ENCODE results near the gene SRP72.

SRP72 gene

DNA sequence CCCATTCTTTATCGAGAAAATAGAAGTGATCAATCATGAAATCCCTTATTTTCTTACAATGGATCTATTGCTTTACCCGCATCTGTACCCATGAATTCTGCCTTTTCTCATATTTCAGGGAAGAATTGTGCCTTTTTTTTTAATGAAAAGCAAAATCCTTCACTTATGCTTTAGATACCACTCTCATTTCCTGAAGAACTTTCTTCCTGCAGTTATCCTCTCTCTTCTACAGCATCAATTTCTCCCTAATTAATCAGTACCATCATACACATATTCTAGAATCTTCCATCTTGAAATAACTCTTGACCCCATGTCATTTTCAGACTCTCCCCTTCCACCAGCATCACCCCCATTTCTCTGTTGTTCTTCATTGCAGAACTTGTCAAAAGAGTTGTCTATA is 64.8 kb downstream of the SRP72 start:
- Histone ChIP-seq H3K27ac (no peak overlapping the region), H3K4me3 (ENCODE audit: low read depth in 1 of 2, low read length in 1 of 2) (no peak overlapping the region), H3K4me1 (ENCODE audit: control insufficient read depth in 1 of 2, insufficient read depth in 1 of 2, low read depth in 1 of 2, low read length in 1 of 2) (peaks cover 9 to 11% of the 10 kb centered on the region in 2 experiments), H3K36me3 (no peaks in the 10 kb centered on the region), H3K27me3 (peaks cover 61% of the 10 kb centered on the region), H3K9me3 (no peaks in the 10 kb centered on the region)
- TF ChIP-seq, protein P1, sequence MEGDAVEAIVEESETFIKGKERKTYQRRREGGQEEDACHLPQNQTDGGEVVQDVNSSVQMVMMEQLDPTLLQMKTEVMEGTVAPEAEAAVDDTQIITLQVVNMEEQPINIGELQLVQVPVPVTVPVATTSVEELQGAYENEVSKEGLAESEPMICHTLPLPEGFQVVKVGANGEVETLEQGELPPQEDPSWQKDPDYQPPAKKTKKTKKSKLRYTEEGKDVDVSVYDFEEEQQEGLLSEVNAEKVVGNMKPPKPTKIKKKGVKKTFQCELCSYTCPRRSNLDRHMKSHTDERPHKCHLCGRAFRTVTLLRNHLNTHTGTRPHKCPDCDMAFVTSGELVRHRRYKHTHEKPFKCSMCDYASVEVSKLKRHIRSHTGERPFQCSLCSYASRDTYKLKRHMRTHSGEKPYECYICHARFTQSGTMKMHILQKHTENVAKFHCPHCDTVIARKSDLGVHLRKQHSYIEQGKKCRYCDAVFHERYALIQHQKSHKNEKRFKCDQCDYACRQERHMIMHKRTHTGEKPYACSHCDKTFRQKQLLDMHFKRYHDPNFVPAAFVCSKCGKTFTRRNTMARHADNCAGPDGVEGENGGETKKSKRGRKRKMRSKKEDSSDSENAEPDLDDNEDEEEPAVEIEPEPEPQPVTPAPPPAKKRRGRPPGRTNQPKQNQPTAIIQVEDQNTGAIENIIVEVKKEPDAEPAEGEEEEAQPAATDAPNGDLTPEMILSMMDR (IDR thresholded peaks at IDR 0.05): no peak

DNA sequence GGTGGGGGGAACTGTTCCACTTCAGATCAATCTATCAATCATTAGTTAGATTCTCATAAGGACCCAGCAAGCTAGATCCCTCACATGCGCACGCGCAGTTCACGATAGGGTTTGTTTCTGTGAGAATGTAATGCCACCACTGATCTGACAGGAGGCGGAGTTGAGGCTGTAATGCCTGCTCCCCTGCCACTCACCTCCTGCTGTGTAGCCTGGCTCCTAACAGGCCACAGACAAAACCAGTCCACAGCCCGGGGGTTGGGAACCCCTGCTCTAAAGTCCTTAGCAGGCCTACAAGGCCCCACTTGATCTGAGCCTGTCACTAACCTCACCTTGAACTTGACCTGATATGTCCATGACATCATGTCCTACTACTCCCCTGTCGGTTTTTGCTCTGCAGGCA is 68.5 kb downstream of the SRP72 start:
- TF ChIP-seq, protein P1 (IDR thresholded peaks at IDR 0.05): no peak
- Histone ChIP-seq H3K4me1 (ENCODE audit: control insufficient read depth in 1 of 2, insufficient read depth in 1 of 2, low read depth in 1 of 2, low read length in 1 of 2) (peaks cover 5 to 8% of the 10 kb centered on the region in 2 experiments), H3K4me3 (ENCODE audit: low read depth in 1 of 2, low read length in 1 of 2) (no peak overlapping the region), H3K27me3 (peaks cover 34% of the 10 kb centered on the region), H3K9me3 (no peaks in the 10 kb centered on the region), H3K36me3 (no peaks in the 10 kb centered on the region), H3K27ac (no peak overlapping the region)

DNA sequence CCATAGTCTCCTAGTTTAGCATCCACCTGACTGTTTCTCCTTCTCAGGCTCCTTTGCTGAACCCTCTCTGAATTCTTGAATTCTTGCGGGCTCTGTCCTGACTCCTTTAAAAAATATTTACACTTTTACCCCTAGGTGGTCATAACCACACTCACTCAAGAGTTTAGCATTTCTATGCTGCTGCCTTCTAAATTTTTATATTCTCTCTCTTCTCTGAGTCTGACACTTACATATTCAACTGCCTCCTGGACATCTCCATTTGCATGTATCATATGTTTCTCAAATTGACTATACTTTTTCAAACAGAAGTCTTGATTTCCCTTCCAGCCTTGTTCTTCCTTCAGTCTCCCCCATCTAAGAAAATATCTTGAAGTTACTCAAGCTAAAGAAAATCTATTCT is 69.7 kb downstream of the SRP72 start:
- TF ChIP-seq, protein P1 (IDR thresholded peaks at IDR 0.05): no peak
- Histone ChIP-seq H3K27ac (no peak overlapping the region), H3K4me3 (ENCODE audit: low read depth in 1 of 2, low read length in 1 of 2) (no peak overlapping the region), H3K9me3 (no peaks in the 10 kb centered on the region), H3K27me3 (peaks cover 21% of the 10 kb centered on the region), H3K4me1 (ENCODE audit: control insufficient read depth in 1 of 2, insufficient read depth in 1 of 2, low read depth in 1 of 2, low read length in 1 of 2) (peaks cover 0 to 5% of the 10 kb centered on the region in 2 experiments), H3K36me3 (no peaks in the 10 kb centered on the region)

DNA sequence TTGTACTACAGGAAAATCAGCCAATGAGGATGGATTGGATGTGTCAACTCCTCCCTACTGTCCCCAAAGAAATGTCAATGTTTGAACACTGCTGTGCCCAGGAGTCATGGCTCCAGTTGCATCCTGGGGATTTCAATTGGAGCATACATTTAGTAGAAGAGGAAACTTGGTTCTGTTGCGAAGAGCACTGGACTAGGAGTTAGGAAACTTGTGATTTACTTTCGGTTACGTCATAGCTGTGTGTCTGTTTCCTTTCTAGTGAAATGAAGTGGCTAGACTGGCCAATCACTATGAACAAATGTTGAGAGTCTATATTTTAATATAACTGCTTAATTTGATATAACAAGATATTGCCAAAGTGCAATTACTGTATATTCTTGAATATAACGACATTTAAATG is 73.4 kb downstream of the SRP72 start:
- Histone ChIP-seq H3K4me1 (ENCODE audit: control insufficient read depth in 1 of 2, insufficient read depth in 1 of 2, low read depth in 1 of 2, low read length in 1 of 2) (peaks cover 6 to 13% of the 10 kb centered on the region in 2 experiments), H3K36me3 (no peaks in the 10 kb centered on the region), H3K9me3 (no peaks in the 10 kb centered on the region), H3K27me3 (peaks cover 15% of the 10 kb centered on the region), H3K4me3 (ENCODE audit: low read depth in 1 of 2, low read length in 1 of 2) (no peak overlapping the region), H3K27ac (no peak overlapping the region)
- TF ChIP-seq, protein P1 (IDR thresholded peaks at IDR 0.05): no peak

DNA sequence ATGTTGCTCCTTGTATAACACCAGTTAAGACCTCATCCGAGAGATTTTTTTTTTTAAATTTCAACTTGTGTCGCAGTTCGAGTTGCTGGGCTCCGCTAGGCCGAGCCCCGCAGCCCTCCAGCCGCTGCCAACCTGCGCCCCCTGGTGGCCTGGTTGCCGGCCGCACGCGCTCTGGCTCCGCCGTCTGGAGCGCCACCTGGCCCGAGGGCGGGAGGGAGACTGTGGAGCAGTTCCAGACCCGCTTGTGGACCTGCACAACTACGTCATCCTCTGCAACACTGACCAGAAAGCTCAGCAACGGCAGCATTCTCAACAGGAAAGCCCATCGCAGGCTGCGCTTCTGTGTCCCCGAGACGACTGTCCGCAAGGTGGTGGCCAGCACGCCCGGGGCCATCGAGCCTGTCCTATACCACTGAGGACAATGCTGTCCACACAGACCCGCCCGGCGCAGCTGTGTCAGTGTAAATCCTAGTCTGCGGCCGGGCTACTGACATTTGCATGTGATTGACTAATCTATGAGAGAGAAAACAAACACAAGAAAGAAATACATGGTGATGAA is 77.2 kb downstream of the SRP72 start:
- H3K4me3 ChIP-seq (ENCODE audit: low read depth in 1 of 2, low read length in 1 of 2): peak overlapping the region; percentile 3 to 48

More for the DNA sequence above, 77.2 kb downstream of the SRP72 start:
- Histone ChIP-seq H3K4me1 (ENCODE audit: control insufficient read depth in 1 of 2, insufficient read depth in 1 of 2, low read depth in 1 of 2, low read length in 1 of 2) (peaks cover 6 to 13% of the 10 kb centered on the region in 2 experiments), H3K27me3 (peaks cover 15% of the 10 kb centered on the region), H3K36me3 (no peaks in the 10 kb centered on the region), H3K27ac (no peak overlapping the region), H3K9me3 (no peaks in the 10 kb centered on the region)
- TF ChIP-seq, protein P1 (IDR thresholded peaks at IDR 0.05): peak; percentile 88
